ENCODE results near the gene ATG5. TPM values are rescaled to one million over a fixed set of nuclear protein-coding genes. Genes with fewer than 3 reads are reported as not detected.

Gene ATG5
- total and polyA plus RNA-seq, 12 donors = 20.1 to 65.9 (median 41.9) TPM

GRCh38 chr6:106360410-106360988, 34.9 kb upstream of the ATG5 start, which contains the start of gene CRYBG1:
CRYBG1 (plus strand) TSS chr6:106360717; CDS start chr6:106360909, 192 bp downstream.
- peaks cover 0 to 13% of the 10 kb centered on the region in 2 donors for H3K4me1 ChIP-seq (replicated peaks in 1 of 2)
- peaks cover 38% of the 10 kb centered on the region for H3K27me3 ChIP-seq
- 0 to 2% (median 1%) methylated on average over 1 to 66 of the region's 66 CpGs for WGBS, 4 donors
- no peak within 1 kb of the TSS for H3K27ac ChIP-seq
- peak within 1 kb of the TSS in 1 of 4 donors; percentile 50 for H3K4me3 ChIP-seq
- DNase-seq = peak in 6 of 7 donors; percentile 26 to 59 (median 38)
- H3K36me3 ChIP-seq (replicated peaks in 1 of 2) = no peaks in the 10 kb centered on the region
- H3K9me3 ChIP-seq (replicated peaks in 1 of 3) = no peaks in the 10 kb centered on the region
- TF ChIP-seq POLR2A (IDR thresholded peaks at IDR 0.05) = no peak
- peak in 5 of 6 experiments; percentile 33 to 77 (median 52) for TF ChIP-seq CTCF (IDR thresholded peaks at IDR 0.05)
- intact Hi-C loops (cut with DNase I) = no loop called here

GRCh38 chr6:106359959-106360409, 34.4 kb upstream of the ATG5 start:
- WGBS, 4 donors = 28 to 53% (median 40%) methylated on average over 7 to 12 of the region's 12 CpGs
- DNase-seq = no peak
- Histone ChIP-seq H3K4me3 (peak overlapping the region in 1 of 4 donors; percentile 50), H3K27ac (no peak overlapping the region), H3K4me1 (replicated peaks in 1 of 2) (peaks cover 0 to 13% of the 10 kb centered on the region in 2 donors), H3K36me3 (replicated peaks in 1 of 2) (no peaks in the 10 kb centered on the region), H3K27me3 (peaks cover 38% of the 10 kb centered on the region), H3K9me3 (replicated peaks in 1 of 3) (no peaks in the 10 kb centered on the region)
- intact Hi-C loops (cut with DNase I) = loop anchor here in 1 of 2 donors (10.0 kb wide), 1 partner anchor 615 kb away; the partner anchor contains the start of gene CD24
- TF ChIP-seq CTCF (IDR thresholded peaks at IDR 0.05) (no peak), POLR2A (IDR thresholded peaks at IDR 0.05) (no peak)

GRCh38 chr6:106356378-106356777, 30.8 kb upstream of the ATG5 start:
- no peak for DNase-seq
- Histone ChIP-seq H3K4me1 (replicated peaks in 1 of 2) (peaks cover 0 to 13% of the 10 kb centered on the region in 2 donors), H3K4me3 (no peak overlapping the region), H3K9me3 (replicated peaks in 1 of 3) (no peaks in the 10 kb centered on the region), H3K27ac (no peak overlapping the region), H3K36me3 (replicated peaks in 1 of 2) (no peaks in the 10 kb centered on the region), H3K27me3 (peaks cover 36% of the 10 kb centered on the region)
- WGBS, 4 donors = 70 to 81% (median 70%) methylated on average over 1 of the region's 1 CpG
- intact Hi-C loops (cut with DNase I) = loop anchor here in 1 of 2 donors (10.0 kb wide), 1 partner anchor 618 kb away; the partner anchor contains the start of gene CD24
- TF ChIP-seq POLR2A (IDR thresholded peaks at IDR 0.05) (no peak), CTCF (IDR thresholded peaks at IDR 0.05) (no peak)

DNA sequence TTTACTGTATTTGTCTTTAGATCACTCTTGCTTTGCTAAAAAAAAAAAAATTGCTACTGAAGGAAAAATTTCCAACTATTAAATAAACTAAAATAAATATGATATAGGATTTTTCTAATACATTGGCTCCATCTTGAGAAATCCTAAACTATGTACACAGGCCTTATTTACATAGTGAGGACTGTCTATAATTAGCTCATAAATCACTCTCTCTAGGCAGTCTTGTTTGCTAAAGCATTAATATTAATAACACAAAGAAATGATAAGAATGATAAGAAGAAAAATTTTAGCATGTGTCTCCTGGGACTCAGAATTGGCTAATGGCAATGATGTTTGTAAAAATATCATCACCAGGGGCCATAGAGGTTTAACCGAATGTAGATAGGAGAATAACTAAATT, 21.7 kb upstream of the ATG5 start:
- Histone ChIP-seq H3K9me3 (replicated peaks in 1 of 3) (no peaks in the 10 kb centered on the region), H3K36me3 (replicated peaks in 1 of 2) (no peaks in the 10 kb centered on the region), H3K4me3 (no peak overlapping the region), H3K27ac (no peak overlapping the region), H3K4me1 (replicated peaks in 1 of 2) (no peaks in the 10 kb centered on the region), H3K27me3 (no peaks in the 10 kb centered on the region)
- WGBS, 4 donors = 56 to 75% (median 72%) methylated on average over 1 of the region's 1 CpG
- DNase-seq = no peak
- no peak for TF ChIP-seq POLR2A (IDR thresholded peaks at IDR 0.05)
- intact Hi-C loops (cut with DNase I) = no loop called here
